HG03039 (cell line): ENCODE results near the gene MET.
"Not testable (repeated sequence)": the region's sequence is repeated elsewhere in the genome, so short reads cannot be mapped to it uniquely, and the experiment has no call there.

Experiments used
- ATAC-seq: cut with Tn5 transposase; IDR thresholded peaks from one replicate; pipeline ENCODE4 v1.9.1; 2021; ENCODE audit warnings: mild to moderate bottlenecking, moderate library complexity; ENCODE audit not compliant: unreplicated experiment

Gene MET

DNA sequence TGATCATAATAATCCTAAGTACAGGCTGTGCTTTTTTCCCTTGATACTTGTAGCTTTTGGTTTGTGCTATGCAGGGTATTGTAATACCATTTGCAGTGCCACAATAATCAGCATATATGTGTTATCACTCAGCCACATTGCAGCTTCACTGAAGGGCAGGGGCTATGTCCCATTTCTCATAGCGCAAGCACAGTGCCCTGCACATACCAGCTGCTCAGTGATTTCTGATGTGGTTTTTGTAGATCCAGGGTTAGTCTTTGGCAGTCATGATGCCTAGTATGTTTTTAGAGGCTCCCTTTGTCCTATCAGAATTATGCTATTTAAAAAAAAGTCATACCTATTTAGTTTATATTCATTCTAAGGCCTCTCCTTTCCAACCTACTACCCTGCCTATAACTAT lies 25.8 kb downstream of the MET start:
- ATAC-seq = no peak

DNA sequence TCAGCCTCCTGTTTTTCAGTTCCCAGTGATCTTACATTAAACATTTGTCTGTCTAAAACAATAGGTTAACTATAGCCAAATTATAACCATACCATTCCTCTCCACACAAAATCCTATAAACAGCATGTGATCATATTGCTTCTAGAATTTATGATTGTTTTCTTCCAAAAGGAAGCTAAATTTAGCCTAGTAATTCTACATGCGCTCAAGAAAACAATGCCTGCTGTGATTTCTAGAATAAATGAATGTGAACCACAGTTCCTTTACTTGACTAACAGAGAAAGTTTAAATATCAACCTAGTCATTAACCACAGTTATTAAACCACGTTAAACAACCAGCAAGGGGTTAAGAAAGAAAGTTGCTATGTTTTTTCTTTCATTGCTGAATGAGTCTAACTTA lies 26.4 kb downstream of the MET start:
- ATAC-seq = no peak

DNA sequence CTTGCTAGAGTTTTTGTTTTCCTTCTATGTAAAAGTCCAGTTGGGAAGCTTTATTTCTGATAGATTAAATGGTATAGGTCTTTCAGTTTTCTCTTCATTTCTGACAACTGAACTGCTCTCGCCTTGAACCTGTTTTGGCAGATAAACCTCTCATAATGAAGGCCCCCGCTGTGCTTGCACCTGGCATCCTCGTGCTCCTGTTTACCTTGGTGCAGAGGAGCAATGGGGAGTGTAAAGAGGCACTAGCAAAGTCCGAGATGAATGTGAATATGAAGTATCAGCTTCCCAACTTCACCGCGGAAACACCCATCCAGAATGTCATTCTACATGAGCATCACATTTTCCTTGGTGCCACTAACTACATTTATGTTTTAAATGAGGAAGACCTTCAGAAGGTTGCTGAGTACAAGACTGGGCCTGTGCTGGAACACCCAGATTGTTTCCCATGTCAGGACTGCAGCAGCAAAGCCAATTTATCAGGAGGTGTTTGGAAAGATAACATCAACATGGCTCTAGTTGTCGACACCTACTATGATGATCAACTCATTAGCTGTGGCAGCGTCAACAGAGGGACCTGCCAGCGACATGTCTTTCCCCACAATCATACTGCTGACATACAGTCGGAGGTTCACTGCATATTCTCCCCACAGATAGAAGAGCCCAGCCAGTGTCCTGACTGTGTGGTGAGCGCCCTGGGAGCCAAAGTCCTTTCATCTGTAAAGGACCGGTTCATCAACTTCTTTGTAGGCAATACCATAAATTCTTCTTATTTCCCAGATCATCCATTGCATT lies 27.1 kb downstream of the MET start:
- ATAC-seq = no peak

GRCh38 chr7:116699722-116700120 lies 27.7 kb downstream of the MET start:
- no peak for ATAC-seq

DNA sequence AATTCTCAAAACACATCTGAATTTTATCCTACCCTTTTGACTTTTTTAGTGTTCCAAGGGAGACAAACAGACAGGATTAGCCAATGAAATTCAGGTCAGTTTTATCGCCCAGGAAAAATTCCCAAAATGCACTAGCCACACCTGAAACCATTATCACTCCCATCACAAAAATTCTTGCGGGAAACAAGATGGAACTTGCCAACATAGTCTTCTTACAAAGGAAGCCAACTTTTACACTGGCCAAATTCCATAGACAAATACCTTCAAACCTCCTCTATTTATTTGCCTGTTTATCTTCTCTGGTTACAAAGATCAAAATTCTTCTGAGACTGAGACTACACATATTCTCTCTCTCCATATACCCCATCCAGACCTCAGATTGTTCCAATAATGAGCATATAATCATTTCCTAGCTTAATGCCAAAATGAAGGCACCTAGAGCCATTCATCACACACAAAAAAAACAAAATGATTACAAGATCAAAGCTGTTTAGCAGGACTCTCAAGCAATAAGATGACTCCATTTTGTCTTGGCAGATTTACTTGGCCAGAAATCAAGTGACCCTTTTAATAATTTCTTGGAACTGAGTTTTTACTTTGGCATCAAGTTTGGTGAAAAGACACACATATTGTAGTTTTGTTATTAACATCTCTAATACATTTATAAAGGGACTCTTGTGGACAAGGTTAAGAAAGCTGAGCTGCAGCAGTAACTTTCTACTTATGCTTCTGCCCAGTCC lies 30.2 kb downstream of the MET start:
- no peak for ATAC-seq

DNA sequence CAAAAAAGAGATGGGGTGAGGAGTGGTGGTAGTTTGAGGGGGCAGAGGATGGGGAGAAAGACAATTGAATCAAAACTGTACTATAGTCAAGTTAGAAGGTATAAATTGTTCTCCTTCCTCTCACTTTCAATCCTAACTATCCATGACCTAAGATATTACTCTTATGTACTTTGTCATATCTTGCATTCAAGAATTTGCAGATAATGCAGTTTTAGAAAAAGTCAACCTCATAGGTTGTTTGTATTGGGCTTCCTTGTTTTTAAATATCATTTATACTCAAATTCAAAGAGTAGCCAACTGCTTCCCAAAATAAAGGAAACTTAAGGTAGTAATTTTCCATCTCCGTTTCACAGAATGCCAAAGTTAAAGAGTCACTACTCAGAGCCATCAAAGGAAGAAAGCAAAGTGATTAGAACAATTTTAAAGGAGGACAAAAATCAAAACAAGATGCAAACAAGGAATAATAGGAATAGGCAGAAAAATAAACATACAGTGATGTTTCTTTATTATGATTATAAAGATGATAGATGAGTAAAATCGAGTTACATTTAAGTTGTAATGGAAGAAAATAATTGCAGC lies 32.7 kb downstream of the MET start:
- ATAC-seq = no peak

DNA sequence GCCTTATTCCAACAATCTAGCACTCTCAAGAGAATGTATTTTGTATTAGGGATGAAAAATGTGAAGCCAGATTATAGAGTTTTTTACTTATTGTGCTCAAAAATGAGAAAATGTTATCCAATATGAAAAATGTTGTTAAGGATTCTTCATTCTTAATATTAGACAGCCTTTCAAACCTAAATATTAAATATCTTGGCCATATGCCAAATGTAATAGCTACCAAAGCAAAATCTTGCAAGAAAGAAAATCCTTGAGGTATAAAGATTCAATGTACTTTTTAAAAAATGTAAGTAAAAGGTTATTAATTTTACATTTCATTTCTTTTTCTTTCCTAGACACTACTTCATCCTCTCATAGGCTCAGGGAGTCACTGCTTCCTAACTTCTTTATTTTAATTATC lies 33.4 kb downstream of the MET start:
- no peak for ATAC-seq

- no peak for ATAC-seq
Measured at GRCh38 chr7:116706668-116707126, 34.7 kb downstream of the MET start.

GRCh38 chr7:116707289-116707688 lies 35.3 kb downstream of the MET start:
- ATAC-seq = no peak

- ATAC-seq = no peak
Measured at GRCh38 chr7:116708248-116708647, 36.3 kb downstream of the MET start.

DNA sequence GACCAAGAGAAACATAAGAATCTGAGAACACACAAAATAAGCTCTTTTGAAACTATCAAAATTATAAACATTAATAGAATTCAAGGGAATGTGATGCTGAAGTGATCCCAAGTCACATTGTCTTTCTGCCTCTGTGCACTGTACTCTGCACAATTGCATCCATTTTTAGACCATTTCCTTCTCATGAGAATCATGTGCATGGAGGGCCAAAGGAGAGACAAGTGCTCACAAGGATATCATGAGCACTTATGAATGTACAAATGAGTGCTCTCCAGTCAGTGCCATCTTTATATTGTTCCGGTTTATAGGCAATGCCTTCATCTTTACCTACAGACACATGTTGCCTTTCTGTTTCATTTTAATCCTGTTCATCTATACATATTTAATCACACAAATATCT lies 36.9 kb downstream of the MET start:
- ATAC-seq = no peak

DNA sequence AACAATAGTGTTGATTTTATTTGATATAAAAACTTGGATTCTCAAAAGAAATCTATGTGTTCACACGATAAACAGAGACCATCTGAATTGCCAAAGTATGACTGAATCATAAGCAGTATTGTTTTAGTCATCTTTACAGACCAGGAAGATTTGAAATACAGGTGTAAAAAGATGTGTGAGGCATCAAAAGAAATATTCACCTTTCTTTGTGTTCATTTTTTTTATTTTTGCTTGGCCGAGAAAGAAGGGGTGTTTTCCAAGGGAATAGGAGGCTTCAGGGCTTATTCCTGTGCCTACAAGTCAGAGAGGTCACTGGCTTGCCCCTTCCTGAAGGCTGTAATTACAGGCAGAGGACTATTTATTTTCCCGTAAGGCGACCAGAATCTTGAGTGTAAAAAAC lies 37.3 kb downstream of the MET start:
- no peak for ATAC-seq

- no peak for ATAC-seq
Measured at GRCh38 chr7:116710764-116711452, 38.9 kb downstream of the MET start.

GRCh38 chr7:116711790-116712189 lies 39.8 kb downstream of the MET start:
- ATAC-seq = no peak

- no peak for ATAC-seq
Measured at GRCh38 chr7:116713500-116713899, 41.5 kb downstream of the MET start.

DNA sequence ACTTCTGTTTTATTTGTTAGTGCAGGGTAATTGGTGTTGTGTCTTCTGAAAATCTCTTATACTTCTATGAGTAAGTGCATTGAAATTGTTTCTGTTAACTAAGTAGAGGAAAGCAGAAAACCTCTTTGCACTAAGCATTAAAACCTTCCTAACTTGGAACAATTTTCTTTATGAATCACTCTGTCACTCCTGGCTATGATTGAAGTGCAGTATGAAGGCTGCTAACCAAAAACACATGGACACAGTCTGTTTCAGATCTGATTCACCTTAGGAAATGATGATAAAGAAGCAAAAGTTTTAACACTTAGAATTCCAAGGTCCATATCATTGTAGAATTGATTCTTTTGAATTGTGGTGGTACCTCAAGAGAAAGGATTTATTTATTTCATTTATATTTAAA lies 41.9 kb downstream of the MET start:
- ATAC-seq = no peak

- no peak for ATAC-seq
Measured at GRCh38 chr7:116715077-116715476, 43.1 kb downstream of the MET start.

GRCh38 chr7:116717137-116717536 lies 45.1 kb downstream of the MET start:
- no peak for ATAC-seq

DNA sequence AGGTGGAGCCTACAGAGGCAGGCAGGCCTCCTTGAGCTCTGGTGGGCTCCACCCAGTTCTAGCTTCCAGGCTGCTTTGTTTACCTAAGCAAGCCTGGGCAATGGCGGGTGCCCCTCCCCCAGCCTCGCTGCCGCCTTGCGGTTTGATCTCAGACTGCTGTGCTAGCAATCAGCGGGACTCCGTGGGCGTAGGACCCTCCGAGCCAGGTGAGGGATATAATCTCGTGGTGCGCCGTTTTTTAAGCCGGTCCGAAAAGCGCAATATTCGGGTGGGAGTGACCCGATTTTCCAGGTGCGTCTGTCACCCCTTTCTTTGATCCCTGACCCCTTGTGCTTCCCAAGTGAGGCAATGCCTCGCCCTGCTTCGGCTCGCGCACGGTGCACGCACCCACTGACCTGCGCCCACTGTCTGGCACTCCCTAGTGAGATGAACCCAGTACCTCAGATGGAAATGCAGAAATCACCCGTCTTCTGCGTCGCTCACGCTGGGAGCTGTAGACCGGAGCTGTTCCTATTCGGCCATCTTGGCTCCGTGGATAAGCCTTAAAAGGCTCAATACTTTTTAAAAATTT lies 52.0 kb downstream of the MET start:
- ATAC-seq = not testable (repeated sequence)

DNA sequence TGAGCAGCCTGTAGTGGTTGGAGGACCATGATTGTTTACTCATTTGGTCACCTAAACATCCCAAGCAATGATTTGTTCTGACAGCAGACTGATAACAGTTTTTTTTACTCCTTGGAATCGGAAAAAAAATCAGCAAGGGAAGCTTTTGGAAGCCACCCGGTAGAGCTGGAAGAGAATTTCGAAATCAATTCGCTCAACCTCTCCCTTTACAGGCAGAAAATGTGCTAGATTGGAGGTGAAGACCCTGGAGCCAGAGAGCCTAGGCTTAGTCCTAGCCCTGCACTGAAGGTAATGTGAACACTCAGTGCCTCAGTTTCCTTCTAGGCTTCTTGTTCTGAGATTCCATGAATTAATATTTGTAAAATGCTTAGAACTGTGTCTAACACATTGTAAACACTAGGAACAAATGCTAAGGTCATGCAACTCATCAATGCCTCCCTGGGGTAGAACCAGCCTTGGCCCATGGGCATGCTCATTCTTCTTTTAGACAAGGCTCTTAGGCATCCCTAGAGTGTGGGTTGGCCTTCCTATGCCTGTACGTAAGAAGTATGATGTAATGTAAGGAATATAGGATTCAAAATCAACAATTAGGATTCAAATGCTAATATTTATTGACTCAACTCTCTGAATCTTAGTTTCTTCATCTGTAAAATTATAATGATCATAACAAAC lies 52.7 kb downstream of the MET start:
- no peak for ATAC-seq

GRCh38 chr7:116726149-116726548 lies 54.2 kb downstream of the MET start:
- ATAC-seq = no peak
